Measurements from ENCODE around the gene ARHGAP44. TPM values are rescaled to one million over a fixed set of nuclear protein-coding genes. Genes with fewer than 3 reads are reported as not detected.

Gene ARHGAP44
- total and polyA plus RNA-seq, 9 of the 15 experiments (the other 6 are each of a cell fraction or from before 2014, with no cell fraction given): 0.01 to 0.68 (median 0.07) TPM; not detected in 1

DNA sequence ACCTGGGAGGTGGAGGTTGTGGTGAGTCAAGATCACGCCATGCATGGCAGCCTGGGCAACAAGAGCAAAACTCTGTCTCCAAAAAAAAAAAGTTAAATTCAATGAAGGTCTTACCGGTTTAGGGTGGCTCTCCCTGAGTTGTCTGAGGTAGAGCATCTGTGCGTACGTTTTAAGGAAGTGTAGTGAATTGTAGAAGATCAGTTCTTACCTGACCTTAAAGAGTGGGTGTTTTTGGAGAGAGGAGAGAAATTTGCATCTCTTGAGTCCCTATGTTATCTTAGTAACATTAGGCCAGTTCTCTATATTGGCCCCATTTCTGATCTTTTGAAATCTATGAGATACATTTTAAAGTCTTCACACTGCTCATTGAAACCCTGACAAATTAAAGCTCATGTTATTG, 172.4 kb downstream of the ARHGAP44 start:
- no TSS peak for BruUV-seq (replicated peaks)
- intact Hi-C loops (cut with micrococcal nuclease): no loop called here
- Histone ChIP-seq H2AFZ (ENCODE audit: low read depth, low read length) (no peak overlapping the region), H3K9me3 (replicated peaks; ENCODE audit: control insufficient read depth, insufficient read depth, low read depth, low read length) (no peaks in the 10 kb centered on the region), H4K20me1 (replicated peaks; ENCODE audit: control insufficient read depth, insufficient read depth, low read length) (no peaks in the 10 kb centered on the region), H3K27ac (ENCODE audit: extremely low read depth, low read depth, low read length) (no peak overlapping the region), H3K9me1 (ENCODE audit: control insufficient read depth, insufficient read depth, low read length) (no peaks in the 10 kb centered on the region), H3K9ac (ENCODE audit: insufficient read depth in 1 of 2, low read depth in 2 of 2, low read length in 2 of 2) (no peak overlapping the region), H3K4me3 (no peak overlapping the region), H3K4me2 (ENCODE audit: insufficient read depth, low read length) (no peak overlapping the region), H3K36me3 (ENCODE audit: control insufficient read depth, insufficient read depth, low read length) (no peaks in the 10 kb centered on the region), H3K27me3 (ENCODE audit: control insufficient read depth in 2 of 2, insufficient read depth in 2 of 2, low read length in 2 of 2) (peaks cover 0 to 28% of the 10 kb centered on the region in 2 experiments; a peak in 2 of 5 replicates), H3K79me2 (ENCODE audit: control insufficient read depth, insufficient read depth, low read length) (no peaks in the 10 kb centered on the region), H3K4me1 (replicated peaks in 1 of 2; ENCODE audit: control insufficient read depth in 2 of 2, insufficient read depth in 2 of 2, low read length in 2 of 2) (no peaks in the 10 kb centered on the region)
- DNase-seq (ENCODE audit: extremely low read depth in 1 of 4, low spot score in 3 of 4): no peak
- FAIRE-seq: no peak
- in situ Hi-C loops (cut with MboI): no loop called here
- POLR2A ChIA-PET: no interaction called here
- 0% methylated on average over 4 of the region's 4 CpGs for WGBS (ENCODE audit: insufficient coverage, low coverage, missing lambda C conversion rate)
- no peak for TF ChIP-seq FOXJ3 (CRISPR knock-in tag; IDR thresholded peaks at IDR 0.05)
- no peak for TF ChIP-seq CREM (IDR thresholded peaks at IDR 0.05; ENCODE audit: low read depth)
- TF ChIP-seq, protein P1, sequence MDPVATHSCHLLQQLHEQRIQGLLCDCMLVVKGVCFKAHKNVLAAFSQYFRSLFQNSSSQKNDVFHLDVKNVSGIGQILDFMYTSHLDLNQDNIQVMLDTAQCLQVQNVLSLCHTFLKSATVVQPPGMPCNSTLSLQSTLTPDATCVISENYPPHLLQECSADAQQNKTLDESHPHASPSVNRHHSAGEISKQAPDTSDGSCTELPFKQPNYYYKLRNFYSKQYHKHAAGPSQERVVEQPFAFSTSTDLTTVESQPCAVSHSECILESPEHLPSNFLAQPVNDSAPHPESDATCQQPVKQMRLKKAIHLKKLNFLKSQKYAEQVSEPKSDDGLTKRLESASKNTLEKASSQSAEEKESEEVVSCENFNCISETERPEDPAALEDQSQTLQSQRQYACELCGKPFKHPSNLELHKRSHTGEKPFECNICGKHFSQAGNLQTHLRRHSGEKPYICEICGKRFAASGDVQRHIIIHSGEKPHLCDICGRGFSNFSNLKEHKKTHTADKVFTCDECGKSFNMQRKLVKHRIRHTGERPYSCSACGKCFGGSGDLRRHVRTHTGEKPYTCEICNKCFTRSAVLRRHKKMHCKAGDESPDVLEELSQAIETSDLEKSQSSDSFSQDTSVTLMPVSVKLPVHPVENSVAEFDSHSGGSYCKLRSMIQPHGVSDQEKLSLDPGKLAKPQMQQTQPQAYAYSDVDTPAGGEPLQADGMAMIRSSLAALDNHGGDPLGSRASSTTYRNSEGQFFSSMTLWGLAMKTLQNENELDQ (CRISPR knock-in tag; IDR thresholded peaks at IDR 0.05; ENCODE audit: borderline replicate concordance): no peak
- no peak for TF ChIP-seq ZNF79 (CRISPR knock-in tag; IDR thresholded peaks at IDR 0.05; ENCODE audit: low read depth)
- no peak for ATAC-seq
- CTCF ChIA-PET (ENCODE audit: low intra/inter-chr PET ratio): no interaction called here

Measured in K562 (cell line).